Tibial nerve (tissue), 4 donors: ENCODE measurements around the gene PTPRE. TPM values are rescaled to one million over a fixed set of nuclear protein-coding genes. Genes with fewer than 3 reads are reported as not detected.
"Not testable (repeated sequence)": the region's sequence is repeated elsewhere in the genome, so short reads cannot be mapped to it uniquely, and the experiment has no call there.

Experiments
- DNase-seq, 2 donors: peaks; one replicate each; pipeline ENCODE4 v3.0.0-alpha.2; 2019; ENCODE audit warnings: low spot score in 2 of 2
- H3K27ac ChIP-seq, 4 donors: fragments of 200-600 bp; sonication (generic) in 3 of 4; one replicate each; pipeline ENCODE4 v1.5.1; 2017 to 2019; ENCODE audit warnings: mild to moderate bottlenecking in 1 of 4
- H3K27me3 ChIP-seq, 2 donors: fragments of 200-600 bp; sonication (generic) in 1 of 2; one replicate each; pipeline versions ENCODE4 v1.5.1 to v1.6.0; 2017 to 2019
- H3K36me3 ChIP-seq, 3 donors: fragments of 200-600 bp; sonication (generic); one replicate each; pipeline ENCODE4 v1.5.1; 2018 to 2019
- H3K4me1 ChIP-seq, 4 donors: fragments of 200-600 bp; sonication (generic) in 3 of 4; one replicate each; pipeline ENCODE4 v1.5.1; 2017 to 2019
- H3K4me3 ChIP-seq, 4 donors: fragments of 200-600 bp; sonication (generic) in 3 of 4; one replicate each; pipeline ENCODE4 v1.5.1; 2017 to 2019; ENCODE audit warnings: mild to moderate bottlenecking in 1 of 4, moderate library complexity in 1 of 4
- H3K9me3 ChIP-seq, 4 donors: fragments of 200-600 bp; sonication (generic) in 3 of 4; one replicate each; pipeline ENCODE4 v1.5.1; 2017 to 2019
- EP300 ChIP-seq, 2 donors: sonication (generic); formaldehyde crosslinking; IDR thresholded peaks; one replicate each; pipeline ENCODE4 v1.6.1; 2017; ENCODE audit warnings: antibody characterized with exemption in 2 of 2, mild to moderate bottlenecking in 1 of 2
- POLR2A ChIP-seq, 2 donors: fragments of 450-650 bp; IDR thresholded peaks; one replicate each; pipeline ENCODE4 v1.6.1; 2017; ENCODE audit warnings: antibody characterized with exemption in 2 of 2, mild to moderate bottlenecking in 2 of 2, moderate library complexity in 2 of 2
- WGBS, 2 donors: methylation state at CpG; one replicate each; pipeline ENCODE4 v1.1.5; 2018; 5-methylcytosine and 5-hydroxymethylcytosine counted together
- total RNA-seq, 4 donors: library from RNA; depleted of rRNA; stranded (reverse); fragments of >200 nt; gene quantifications; one replicate each; pipeline ENCODE4 v1.1.0, GENCODE V29; 2016
- TF ChIP-seq, protein P1 (sequence below), 5 experiments: fragments of 200-600 bp in 3 of 5; fragments of 450-650 bp in 2 of 5; sonication (generic) in 3 of 5; IDR thresholded peaks; one replicate each; pipeline ENCODE4 v1.5.1; 2016 to 2019; ENCODE audit warnings: antibody characterized with exemption in 5 of 5, mild to moderate bottlenecking in 3 of 5, moderate library complexity in 2 of 5

Gene PTPRE
- total RNA-seq, 4 donors from 2014 or later: 19.0 to 38.1 (median 25.8) TPM

DNA sequence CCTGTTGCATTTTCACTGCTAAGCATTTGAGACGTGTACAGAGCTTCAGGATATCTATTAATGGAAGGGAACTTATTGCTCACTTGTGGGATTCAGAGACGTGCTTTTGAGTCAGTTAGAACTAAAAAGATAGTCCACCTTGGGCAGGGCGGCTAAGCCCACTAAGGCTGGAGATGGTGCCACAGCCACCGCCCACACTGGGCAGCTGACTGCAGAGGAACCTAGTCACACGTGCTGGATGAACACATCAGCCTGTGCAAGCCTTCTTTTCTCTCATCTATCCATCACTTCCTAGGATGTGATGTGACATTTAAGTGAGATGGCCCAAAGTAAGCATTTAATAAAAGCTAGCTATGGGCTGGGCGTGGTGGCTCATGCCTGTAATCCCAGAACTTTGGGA, 78.0 kb downstream of the PTPRE start:
- WGBS, 2 donors: 89 to 93% methylated on average over 6 of the region's 6 CpGs
- Histone ChIP-seq H3K36me3 (no peaks in the 10 kb centered on the region), H3K27ac (peak overlapping the region in 2 of 4 donors; percentile 5 to 11), H3K27me3 (no peaks in the 10 kb centered on the region), H3K4me1 (peaks cover 0 to 23% (median 0%) of the 10 kb centered on the region in 4 donors), H3K4me3 (no peak overlapping the region), H3K9me3 (peaks cover 0 to 12% (median 1%) of the 10 kb centered on the region in 4 donors)
- DNase-seq: no peak
- TF ChIP-seq, protein P1, sequence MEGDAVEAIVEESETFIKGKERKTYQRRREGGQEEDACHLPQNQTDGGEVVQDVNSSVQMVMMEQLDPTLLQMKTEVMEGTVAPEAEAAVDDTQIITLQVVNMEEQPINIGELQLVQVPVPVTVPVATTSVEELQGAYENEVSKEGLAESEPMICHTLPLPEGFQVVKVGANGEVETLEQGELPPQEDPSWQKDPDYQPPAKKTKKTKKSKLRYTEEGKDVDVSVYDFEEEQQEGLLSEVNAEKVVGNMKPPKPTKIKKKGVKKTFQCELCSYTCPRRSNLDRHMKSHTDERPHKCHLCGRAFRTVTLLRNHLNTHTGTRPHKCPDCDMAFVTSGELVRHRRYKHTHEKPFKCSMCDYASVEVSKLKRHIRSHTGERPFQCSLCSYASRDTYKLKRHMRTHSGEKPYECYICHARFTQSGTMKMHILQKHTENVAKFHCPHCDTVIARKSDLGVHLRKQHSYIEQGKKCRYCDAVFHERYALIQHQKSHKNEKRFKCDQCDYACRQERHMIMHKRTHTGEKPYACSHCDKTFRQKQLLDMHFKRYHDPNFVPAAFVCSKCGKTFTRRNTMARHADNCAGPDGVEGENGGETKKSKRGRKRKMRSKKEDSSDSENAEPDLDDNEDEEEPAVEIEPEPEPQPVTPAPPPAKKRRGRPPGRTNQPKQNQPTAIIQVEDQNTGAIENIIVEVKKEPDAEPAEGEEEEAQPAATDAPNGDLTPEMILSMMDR (IDR thresholded peaks at IDR 0.05): no peak
- TF ChIP-seq POLR2A (IDR thresholded peaks at IDR 0.05) (no peak), EP300 (IDR thresholded peaks at IDR 0.05) (no peak)

DNA sequence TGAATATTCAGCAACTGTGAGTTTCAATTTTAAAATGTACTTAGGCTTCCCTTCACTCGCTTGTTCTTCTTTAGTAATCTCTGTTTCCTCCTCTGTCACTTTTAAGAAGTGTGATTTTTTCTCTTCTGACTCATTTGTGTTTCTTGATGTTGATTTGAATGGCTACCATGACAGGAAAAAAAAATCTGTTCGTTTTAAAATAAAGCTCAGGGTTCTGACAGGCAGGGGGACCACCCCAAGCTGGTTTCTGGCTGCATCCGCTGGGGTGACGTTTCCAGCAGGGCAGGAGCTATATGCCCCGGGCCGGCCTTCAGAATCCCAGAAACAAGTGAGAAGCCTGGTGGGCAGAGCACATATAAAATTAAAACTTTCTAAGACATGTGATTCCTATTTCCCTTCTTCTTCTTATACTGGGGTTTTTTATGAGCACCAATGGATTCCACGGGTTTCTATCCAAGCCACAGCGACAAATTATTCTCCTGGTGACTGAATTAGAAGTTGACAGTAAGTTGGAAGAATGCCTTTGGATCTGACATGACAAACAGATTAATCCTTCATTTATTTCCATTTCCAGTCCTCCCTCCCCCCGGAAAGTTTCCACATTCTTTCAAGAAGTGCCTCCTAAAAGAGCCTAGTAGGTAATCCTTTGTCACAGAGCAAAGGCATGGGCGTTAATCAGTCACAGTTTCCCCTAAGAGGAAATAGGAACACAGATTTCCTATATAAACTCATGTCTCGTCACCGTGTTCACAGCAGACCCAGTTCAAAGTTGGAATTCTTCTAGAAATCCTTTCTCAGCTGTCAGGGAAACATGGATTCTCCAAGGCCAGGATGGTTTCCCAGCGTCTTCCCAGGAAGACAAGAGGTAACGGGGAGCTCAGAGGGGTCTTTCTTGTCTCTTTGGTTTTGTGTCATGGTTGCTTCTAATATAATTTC, 79.9 kb downstream of the PTPRE start:
- no peak for DNase-seq
- Histone ChIP-seq H3K4me3 (no peak overlapping the region), H3K27ac (peak overlapping the region in 2 of 4 donors; percentile 26 to 46)

DNA sequence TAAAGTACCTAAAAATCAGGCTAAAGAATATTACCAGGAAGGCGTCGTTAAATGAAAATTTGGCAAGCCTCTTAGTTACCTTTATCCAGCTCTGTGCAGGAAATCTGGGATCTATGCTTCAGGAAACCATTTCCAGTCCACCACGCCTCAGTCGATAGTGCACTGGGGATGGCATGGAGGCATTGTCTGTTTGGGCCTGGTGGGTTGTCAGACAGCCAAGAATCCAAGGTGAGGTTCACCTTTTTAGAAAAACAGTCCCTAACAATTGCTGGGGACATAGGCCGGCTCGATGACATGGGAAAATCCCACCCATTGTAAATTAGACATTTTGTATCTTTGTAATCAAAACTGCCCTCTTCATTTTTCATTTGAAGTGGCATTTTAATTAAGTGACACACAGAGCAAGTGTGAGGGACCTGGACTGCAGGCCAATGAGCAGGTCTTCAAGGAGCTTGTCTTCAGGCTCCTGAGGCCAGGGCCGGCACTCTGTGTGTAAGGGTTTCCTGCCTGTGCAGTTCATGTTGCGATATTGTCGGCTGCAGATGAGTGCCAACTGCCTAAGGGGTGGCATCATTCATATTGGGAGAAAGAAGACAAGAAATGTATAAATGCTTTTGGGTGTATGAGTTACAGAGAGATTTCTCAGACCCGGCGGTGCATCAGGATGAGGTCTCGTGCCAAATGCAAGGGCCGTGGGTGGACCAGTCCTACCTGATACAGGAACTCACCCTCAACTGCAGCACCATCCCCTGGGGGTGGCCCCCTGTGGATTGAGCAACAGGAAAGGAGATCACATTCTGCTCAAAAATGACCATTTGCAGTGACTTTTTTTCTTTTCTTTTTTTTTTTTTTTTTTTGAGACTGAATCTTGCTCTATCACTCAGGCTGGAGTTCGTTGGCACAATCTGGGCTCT, 80.8 kb downstream of the PTPRE start:
- WGBS, 2 donors: 89 to 92% methylated on average over 14 of the region's 14 CpGs
- DNase-seq: no peak
- peak overlapping the region in 2 of 4 donors; percentile 26 to 46 for H3K27ac ChIP-seq

More for the DNA sequence above, 79.9 kb downstream of the PTPRE start:
- Histone ChIP-seq H3K9me3 (no peaks in the 10 kb centered on the region), H3K27me3 (no peaks in the 10 kb centered on the region), H3K4me1 (peaks cover 0 to 40% (median 7%) of the 10 kb centered on the region in 4 donors), H3K36me3 (no peaks in the 10 kb centered on the region)
- TF ChIP-seq, protein P1 (IDR thresholded peaks at IDR 0.05): no peak
- no peak for TF ChIP-seq POLR2A (IDR thresholded peaks at IDR 0.05)
- no peak for TF ChIP-seq EP300 (IDR thresholded peaks at IDR 0.05)
- WGBS, 2 donors: 82 to 83% methylated on average over 14 of the region's 14 CpGs

DNA sequence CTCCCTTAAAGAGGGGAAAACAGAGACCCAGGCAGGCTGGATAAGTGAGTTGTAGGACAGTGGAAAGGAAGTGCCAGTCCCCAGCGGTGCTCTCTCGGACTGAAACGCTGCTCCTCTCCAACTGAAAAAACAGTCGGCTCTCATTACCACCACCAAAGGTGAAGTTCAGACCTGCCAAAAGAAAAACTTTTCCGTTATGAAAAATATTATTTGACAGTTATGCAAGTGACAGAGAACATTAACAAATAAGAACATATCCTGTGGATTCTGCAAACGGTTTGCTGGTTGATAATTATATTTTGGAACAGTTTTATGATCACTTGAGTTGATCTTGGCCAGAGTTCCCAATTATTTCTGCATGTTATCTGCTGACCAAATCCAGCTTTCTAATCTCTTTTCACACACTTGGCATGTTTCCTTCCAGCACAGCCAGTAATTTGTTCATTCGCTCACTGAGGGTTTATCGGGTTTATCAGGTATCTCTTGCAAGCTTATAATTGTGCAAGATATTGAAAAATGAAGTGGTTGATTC, 82.6 kb downstream of the PTPRE start:
- H3K36me3 ChIP-seq: no peaks in the 10 kb centered on the region
- no peaks in the 10 kb centered on the region for H3K9me3 ChIP-seq
- H3K27me3 ChIP-seq: no peaks in the 10 kb centered on the region
- DNase-seq: no peak
- peak overlapping the region in 1 of 4 donors; percentile 79 for H3K27ac ChIP-seq
- H3K4me1 ChIP-seq: peaks cover 0 to 49% (median 9%) of the 10 kb centered on the region in 4 donors
- 48 to 49% methylated on average over 8 of the region's 8 CpGs for WGBS, 2 donors
- no peak for TF ChIP-seq POLR2A (IDR thresholded peaks at IDR 0.05)
- TF ChIP-seq EP300 (IDR thresholded peaks at IDR 0.05): peak in 1 of 2 donors; percentile 55
- H3K4me3 ChIP-seq: no peak overlapping the region

More for the DNA sequence above, 80.8 kb downstream of the PTPRE start:
- Histone ChIP-seq H3K9me3 (no peaks in the 10 kb centered on the region), H3K27me3 (no peaks in the 10 kb centered on the region), H3K4me1 (peaks cover 0 to 47% (median 9%) of the 10 kb centered on the region in 4 donors), H3K36me3 (no peaks in the 10 kb centered on the region), H3K4me3 (no peak overlapping the region)
- no peak for TF ChIP-seq POLR2A (IDR thresholded peaks at IDR 0.05)
- TF ChIP-seq EP300 (IDR thresholded peaks at IDR 0.05): no peak
- TF ChIP-seq, protein P1 (IDR thresholded peaks at IDR 0.05): no peak

DNA sequence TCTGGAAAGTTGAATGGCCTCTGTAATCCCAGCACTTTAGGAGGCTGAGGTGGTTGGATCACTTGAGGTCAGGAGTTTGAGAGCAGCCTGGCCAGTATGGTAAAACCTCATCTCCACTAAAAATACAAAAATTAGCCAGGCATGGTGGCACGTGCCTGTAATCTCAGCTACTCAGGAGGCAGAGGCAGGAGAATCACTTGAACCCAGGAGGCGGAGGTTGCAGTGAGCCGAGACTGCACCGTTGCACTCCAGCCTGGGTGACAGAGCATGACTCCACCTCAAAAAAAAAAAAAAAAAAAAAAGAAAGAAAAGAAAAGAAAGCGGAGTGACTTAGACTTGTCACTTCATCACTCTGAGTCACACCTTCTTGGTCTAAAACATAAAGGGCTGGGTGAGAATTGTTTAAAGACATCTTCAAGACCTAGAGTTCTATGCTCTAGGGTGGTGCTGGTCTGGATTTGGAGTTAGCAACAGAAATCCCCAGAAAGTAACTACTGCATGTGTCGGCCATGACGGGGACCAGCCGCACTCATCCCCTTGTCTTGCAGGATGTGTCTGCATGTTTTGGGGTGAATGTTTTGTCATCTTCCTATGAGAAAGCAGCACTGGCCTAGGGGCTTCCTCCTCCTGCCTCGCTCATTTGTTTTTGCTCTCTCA, 83.4 kb downstream of the PTPRE start:
- not testable (repeated sequence) for H3K27me3 ChIP-seq, H3K4me3 ChIP-seq, DNase-seq, H3K9me3 ChIP-seq, H3K36me3 ChIP-seq
- Histone ChIP-seq H3K4me1 (peaks cover 0 to 49% (median 9%) of the 10 kb centered on the region in 4 donors), H3K27ac (peak overlapping the region in 2 of 4 donors; percentile 79 to 84)
- WGBS, 2 donors: 71 to 81% methylated on average over 9 of the region's 9 CpGs
